ENCODE results near the gene MALL.

DNA sequence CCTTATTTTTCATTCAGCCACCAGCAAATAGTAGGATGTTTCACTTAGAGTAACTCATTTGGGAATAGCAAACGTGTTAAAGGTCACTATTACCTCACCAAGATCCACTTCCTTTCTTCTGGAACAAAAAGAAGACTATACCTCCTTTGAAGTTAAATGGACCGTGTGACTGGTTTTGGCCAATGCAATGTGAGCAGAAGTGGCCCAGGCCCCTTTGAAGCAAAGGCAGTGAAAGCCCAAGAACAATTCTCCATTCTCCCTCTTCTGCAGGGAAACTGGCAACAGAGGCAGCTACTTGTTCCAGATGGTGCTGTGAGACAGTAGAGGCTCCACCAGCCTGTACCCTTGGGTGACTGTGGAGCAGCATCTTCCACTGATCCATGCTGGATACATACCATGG, 11.3 kb upstream of the MALL start:
- TF ChIP-seq, protein P1, sequence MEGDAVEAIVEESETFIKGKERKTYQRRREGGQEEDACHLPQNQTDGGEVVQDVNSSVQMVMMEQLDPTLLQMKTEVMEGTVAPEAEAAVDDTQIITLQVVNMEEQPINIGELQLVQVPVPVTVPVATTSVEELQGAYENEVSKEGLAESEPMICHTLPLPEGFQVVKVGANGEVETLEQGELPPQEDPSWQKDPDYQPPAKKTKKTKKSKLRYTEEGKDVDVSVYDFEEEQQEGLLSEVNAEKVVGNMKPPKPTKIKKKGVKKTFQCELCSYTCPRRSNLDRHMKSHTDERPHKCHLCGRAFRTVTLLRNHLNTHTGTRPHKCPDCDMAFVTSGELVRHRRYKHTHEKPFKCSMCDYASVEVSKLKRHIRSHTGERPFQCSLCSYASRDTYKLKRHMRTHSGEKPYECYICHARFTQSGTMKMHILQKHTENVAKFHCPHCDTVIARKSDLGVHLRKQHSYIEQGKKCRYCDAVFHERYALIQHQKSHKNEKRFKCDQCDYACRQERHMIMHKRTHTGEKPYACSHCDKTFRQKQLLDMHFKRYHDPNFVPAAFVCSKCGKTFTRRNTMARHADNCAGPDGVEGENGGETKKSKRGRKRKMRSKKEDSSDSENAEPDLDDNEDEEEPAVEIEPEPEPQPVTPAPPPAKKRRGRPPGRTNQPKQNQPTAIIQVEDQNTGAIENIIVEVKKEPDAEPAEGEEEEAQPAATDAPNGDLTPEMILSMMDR (IDR thresholded peaks at IDR 0.05; ENCODE audit: low read length), result no peak
- TF ChIP-seq EZH2 (IDR thresholded peaks at IDR 0.05; ENCODE audit: borderline replicate concordance, low read length), result no peak

Measured in OCI-LY1 (cell line).